Mucosa of descending colon (tissue), 3 donors: ENCODE data around the gene CDK15. TPM values are rescaled to one million over a fixed set of nuclear protein-coding genes. Genes with fewer than 3 reads are reported as not detected.
A peak's percentile ranks its signal among the peaks of the same experiment; 100 is the strongest.

Experiments used
- ATAC-seq: fragments of 200-7000 bp; cut with Tn5 transposase; one replicate; pipeline ENCODE4 v1.9.1; 2020; ENCODE audit warnings: mild to moderate bottlenecking, moderate library complexity
- DNase-seq, 3 donors: peaks; one replicate each; pipeline ENCODE4 v3.0.0-alpha.2; 2020
- H3K36me3 ChIP-seq: fragments of 200-600 bp; one replicate; pipeline ENCODE4 v1.8.0; 2021; ENCODE audit warnings: low read depth, mild to moderate bottlenecking
- H3K4me1 ChIP-seq: fragments of 200-600 bp; one replicate; pipeline ENCODE4 v1.8.0; 2021; ENCODE audit warnings: low read depth, mild to moderate bottlenecking
- H3K4me3 ChIP-seq: fragments of 200-600 bp; one replicate; pipeline ENCODE4 v1.8.0; 2021; ENCODE audit warnings: mild to moderate bottlenecking
- H3K9me3 ChIP-seq: fragments of 200-600 bp; one replicate; pipeline ENCODE4 v1.8.0; 2021; ENCODE audit warnings: mild to moderate bottlenecking
- CTCF ChIP-seq: fragments of 200-600 bp; IDR thresholded peaks from one replicate; pipeline ENCODE4 v1.8.0; 2022; ENCODE audit warnings: antibody characterized with exemption, mild to moderate bottlenecking
- intact Hi-C, 2 donors: fragments of 100-400 bp; cut with DNase I in 1 of 2; cut with micrococcal nuclease in 1 of 2; formaldehyde crosslinking; loops; one replicate each; pipeline versions ENCODE4 v1.11.0 to v1.11.1; 2022; cut with DNase I, micrococcal nuclease
- total RNA-seq, 3 donors: library from RNA; stranded (reverse); fragmentation: NEBNext Ultra II Directional in 2 of 3; extraction: Animal tissue kit (Norgen Biotek cat#: 25700) in 2 of 3; gene quantifications; one replicate each; pipeline versions ENCODE4 v1.2.1 to v1.2.4, GENCODE V29; 2021 to 2023
- donor health status: DM: no; HTN: no; CAD: no; lungs with moderate emphysema.
- donor health status: DM: no; HTN: no; CAD: no.
- donor health status: DM: no; HTN: yes; CAD: no.

Gene CDK15
- total RNA-seq, 3 donors from 2014 or later, result 0.94 to 1.4 TPM; not detected in 1

GRCh38 chr2:201855356-201855755 lies 49.0 kb downstream of the CDK15 start:
- Histone ChIP-seq H3K36me3 (no peaks in the 10 kb centered on the region), H3K9me3 (no peaks in the 10 kb centered on the region), H3K4me3 (no peak overlapping the region), H3K4me1 (no peaks in the 10 kb centered on the region)
- intact Hi-C loops, result loop anchor here in 1 of 2 donors (5.0 kb wide), 1 partner anchor 322 kb away; no protein-coding TSS in a partner anchor
- ATAC-seq, result no peak
- no peak for DNase-seq
- TF ChIP-seq CTCF, result no peak

GRCh38 chr2:201857326-201857725 lies 51.0 kb downstream of the CDK15 start:
- Histone ChIP-seq H3K36me3 (no peaks in the 10 kb centered on the region), H3K4me1 (peaks cover 3% of the 10 kb centered on the region), H3K9me3 (no peaks in the 10 kb centered on the region), H3K4me3 (no peak overlapping the region)
- ATAC-seq (no peak), DNase-seq (no peak)
- TF ChIP-seq CTCF, result no peak
- intact Hi-C loops, result loop anchor here in 1 of 2 donors (5.0 kb wide), 1 partner anchor 320 kb away; no protein-coding TSS in a partner anchor

- Histone ChIP-seq H3K36me3 (no peaks in the 10 kb centered on the region), H3K9me3 (no peaks in the 10 kb centered on the region), H3K4me3 (no peak overlapping the region), H3K4me1 (peaks cover 3% of the 10 kb centered on the region)
- ATAC-seq, result no peak
- intact Hi-C loops, result loop anchor here in 1 of 2 donors (5.0 kb wide), 1 partner anchor 319 kb away; no protein-coding TSS in a partner anchor
- no peak for TF ChIP-seq CTCF
- DNase-seq, result peak in 2 of 3 donors; percentile 11 to 31
These were observed 52.2 kb downstream of the CDK15 start for GRCh38 chr2:201858281-201859184.

- no peak overlapping the region for H3K4me3 ChIP-seq
- H3K4me1 ChIP-seq, result peaks cover 3% of the 10 kb centered on the region
- ATAC-seq (no peak), DNase-seq (no peak)
- intact Hi-C loops, result loop anchor here (2.0 to 5.0 kb wide), 2 partner anchors 317 to 319 kb away; no protein-coding TSS in a partner anchor
- no peaks in the 10 kb centered on the region for H3K36me3 ChIP-seq
- H3K9me3 ChIP-seq, result no peaks in the 10 kb centered on the region
- TF ChIP-seq CTCF, result no peak
These were observed 53.6 kb downstream of the CDK15 start for GRCh38 chr2:201859949-201860348.

- intact Hi-C loops, result loop anchor here in 1 of 2 donors (2.0 kb wide), 1 partner anchor 318 kb away; no protein-coding TSS in a partner anchor
- H3K4me1 ChIP-seq, result peaks cover 3% of the 10 kb centered on the region
- H3K36me3 ChIP-seq, result no peaks in the 10 kb centered on the region
- peak in 1 of 3 donors; percentile 75 for DNase-seq
- no peaks in the 10 kb centered on the region for H3K9me3 ChIP-seq
- H3K4me3 ChIP-seq, result no peak overlapping the region
- ATAC-seq, result peak; percentile 80
- TF ChIP-seq CTCF, result peak; percentile 71
These were observed 54.3 kb downstream of the CDK15 start for GRCh38 chr2:201860636-201861066.
